Upper lobe of left lung (tissue), 6 donors: ENCODE data around the gene TMEM135. TPM values are rescaled to one million over a fixed set of nuclear protein-coding genes. Genes with fewer than 3 reads are reported as not detected.
"Not testable (repeated sequence)": the region's sequence is repeated elsewhere in the genome, so short reads cannot be mapped to it uniquely, and the experiment has no call there.

ENCODE experiments used
- ATAC-seq, 2 donors: fragments of 200-7000 bp; cut with Tn5 transposase; one replicate each; pipeline ENCODE4 v1.9.1; 2022; ENCODE audit warnings: mild to moderate bottlenecking in 2 of 2, moderate library complexity in 2 of 2; ENCODE audit not compliant: low FRiP score in 2 of 2
- DNase-seq, 2 donors: peaks; one replicate each; pipeline ENCODE4 v3.0.0-alpha.2; 2019 to 2020
- H3K27ac ChIP-seq, 4 donors: fragments of 200-600 bp; sonication (generic); one replicate each; pipeline ENCODE4 v1.5.1; 2016 to 2019
- H3K27me3 ChIP-seq, 4 donors: fragments of 200-600 bp; sonication (generic); one replicate each; pipeline ENCODE4 v1.5.1; 2017 to 2019
- H3K36me3 ChIP-seq, 4 donors: fragments of 200-600 bp; sonication (generic); one replicate each; pipeline ENCODE4 v1.5.1; 2016 to 2019
- H3K4me1 ChIP-seq, 4 donors: fragments of 200-600 bp; sonication (generic); one replicate each; pipeline ENCODE4 v1.5.1; 2018 to 2019
- H3K4me3 ChIP-seq, 4 donors: fragments of 200-600 bp; sonication (generic); one replicate each; pipeline ENCODE4 v1.5.1; 2017 to 2019; ENCODE audit warnings: mild to moderate bottlenecking in 2 of 4, moderate library complexity in 1 of 4
- H3K9me3 ChIP-seq, 4 donors: fragments of 200-600 bp; sonication (generic); one replicate each; pipeline ENCODE4 v1.5.1; 2018 to 2019
- CTCF ChIP-seq, 6 experiments: fragments of 450-650 bp in 4 of 6; fragments of 200-600 bp in 2 of 6; sonication (generic) in 2 of 6; IDR thresholded peaks; one replicate each; pipeline ENCODE4 v1.5.1; 2016 to 2019; ENCODE audit warnings: antibody characterized with exemption in 6 of 6
- EP300 ChIP-seq, 4 donors: sonication (generic); formaldehyde crosslinking; IDR thresholded peaks; one replicate each; pipeline ENCODE4 v1.5.1; 2017; ENCODE audit warnings: antibody characterized with exemption in 4 of 4, control low read depth in 2 of 4
- POLR2A ChIP-seq, 4 donors: fragments of 450-650 bp; IDR thresholded peaks; one replicate each; pipeline ENCODE4 v1.5.1; 2016 to 2017; ENCODE audit warnings: antibody characterized with exemption in 4 of 4, mild to moderate bottlenecking in 2 of 4
- POLR2AphosphoS5 ChIP-seq, 2 donors: sonication (generic); formaldehyde crosslinking; IDR thresholded peaks; one replicate each; pipeline ENCODE4 v1.5.1; 2017; ENCODE audit warnings: antibody characterized with exemption in 2 of 2
- WGBS, 2 donors: methylation state at CpG; one replicate each; pipeline ENCODE4 v1.1.5; 2017 to 2018; 5-methylcytosine and 5-hydroxymethylcytosine counted together
- total RNA-seq, 6 donors: library from RNA; depleted of rRNA in 4 of 6; stranded (reverse); fragments of >200 nt in 4 of 6; gene quantifications; one replicate each; pipeline versions ENCODE4 v1.1.0 to v1.2.1, GENCODE V29; 2016 to 2021
- donor health status: DM: no; HTN: no; CAD: no; lungs with moderate emphysema.
- donor health status: DM: no; HTN: yes; CAD: no; lungs with severe emphysema.

Gene TMEM135
- total RNA-seq, 6 donors from 2014 or later, result 12.6 to 33.5 (median 19.1) TPM

- ATAC-seq, result no peak
- Histone ChIP-seq H3K9me3 (no peaks in the 10 kb centered on the region), H3K36me3 (no peaks in the 10 kb centered on the region), H3K4me1 (peaks cover 0 to 4% (median 0%) of the 10 kb centered on the region in 4 donors), H3K4me3 (no peak overlapping the region), H3K27me3 (no peaks in the 10 kb centered on the region), H3K27ac (no peak overlapping the region)
- no peak for DNase-seq
- TF ChIP-seq EP300 (IDR thresholded peaks at IDR 0.05), result no peak
- no peak for TF ChIP-seq POLR2AphosphoS5 (IDR thresholded peaks at IDR 0.05)
- no peak for TF ChIP-seq POLR2A (IDR thresholded peaks at IDR 0.05)
- TF ChIP-seq CTCF (IDR thresholded peaks at IDR 0.05), result no peak
These were observed 228.2 kb downstream of the TMEM135 start for GRCh38 chr11:87265979-87266378.

GRCh38 chr11:87266751-87267150 lies 229.0 kb downstream of the TMEM135 start:
- 78 to 97% methylated on average over 2 of the region's 2 CpGs for WGBS, 2 donors
- no peaks in the 10 kb centered on the region for H3K9me3 ChIP-seq
- no peak overlapping the region for H3K4me3 ChIP-seq
- peaks cover 0 to 4% (median 0%) of the 10 kb centered on the region in 4 donors for H3K4me1 ChIP-seq
- H3K36me3 ChIP-seq, result no peaks in the 10 kb centered on the region
- DNase-seq, result no peak
- H3K27me3 ChIP-seq, result no peaks in the 10 kb centered on the region
- no peak for TF ChIP-seq POLR2AphosphoS5 (IDR thresholded peaks at IDR 0.05)
- TF ChIP-seq POLR2A (IDR thresholded peaks at IDR 0.05), result no peak
- ATAC-seq, result no peak
- H3K27ac ChIP-seq, result no peak overlapping the region

- not testable (repeated sequence) for ATAC-seq, H3K4me3 ChIP-seq, H3K27me3 ChIP-seq, H3K4me1 ChIP-seq, H3K9me3 ChIP-seq, H3K27ac ChIP-seq, H3K36me3 ChIP-seq, DNase-seq
- WGBS, 2 donors, result 93 to 95% methylated on average over 4 of the region's 4 CpGs
These were observed 234.2 kb downstream of the TMEM135 start for GRCh38 chr11:87271951-87272350.

GRCh38 chr11:87275176-87275575 lies 237.4 kb downstream of the TMEM135 start:
- H3K36me3 ChIP-seq, result no peaks in the 10 kb centered on the region
- DNase-seq (no peak), ATAC-seq (no peak)
- no peaks in the 10 kb centered on the region for H3K9me3 ChIP-seq
- no peak overlapping the region for H3K27ac ChIP-seq
- no peak overlapping the region for H3K4me3 ChIP-seq
- 47 to 55% methylated on average over 1 of the region's 1 CpG for WGBS, 2 donors
- H3K27me3 ChIP-seq, result no peaks in the 10 kb centered on the region
- H3K4me1 ChIP-seq, result no peaks in the 10 kb centered on the region
- TF ChIP-seq POLR2A (IDR thresholded peaks at IDR 0.05), result no peak

GRCh38 chr11:87280143-87280542 lies 242.4 kb downstream of the TMEM135 start:
- TF ChIP-seq CTCF (IDR thresholded peaks at IDR 0.05) (no peak), EP300 (IDR thresholded peaks at IDR 0.05) (no peak), POLR2AphosphoS5 (IDR thresholded peaks at IDR 0.05) (no peak), POLR2A (IDR thresholded peaks at IDR 0.05) (no peak)
- H3K9me3 ChIP-seq, result no peaks in the 10 kb centered on the region
- H3K27me3 ChIP-seq, result no peaks in the 10 kb centered on the region
- ATAC-seq, result no peak
- H3K27ac ChIP-seq, result no peak overlapping the region
- DNase-seq, result no peak
- H3K4me3 ChIP-seq, result no peak overlapping the region
- no peaks in the 10 kb centered on the region for H3K36me3 ChIP-seq
- WGBS, 2 donors, result 22 to 42% methylated on average over 2 of the region's 2 CpGs
- peaks cover 0 to 18% (median 9%) of the 10 kb centered on the region in 4 donors for H3K4me1 ChIP-seq

- DNase-seq, result no peak
- Histone ChIP-seq H3K4me3 (no peak overlapping the region), H3K27me3 (no peaks in the 10 kb centered on the region), H3K36me3 (no peaks in the 10 kb centered on the region), H3K4me1 (peaks cover 0 to 18% (median 9%) of the 10 kb centered on the region in 4 donors), H3K27ac (peak overlapping the region in 2 of 4 donors; percentile 33 to 42), H3K9me3 (no peaks in the 10 kb centered on the region)
- peak in 4 of 6 experiments; percentile 10 to 34 (median 22) for TF ChIP-seq CTCF (IDR thresholded peaks at IDR 0.05)
- no peak for TF ChIP-seq POLR2AphosphoS5 (IDR thresholded peaks at IDR 0.05)
- ATAC-seq, result peak in 1 of 2 donors; percentile 75
- whole genome bisulfite sequencing, 2 donors, result 34 to 37% methylated on average over 3 of the region's 3 CpGs
These were observed 243.8 kb downstream of the TMEM135 start for GRCh38 chr11:87281496-87281895.
